Transverse colon (tissue), 4 donors: ENCODE results near the gene GADD45G. TPM values are rescaled to one million over a fixed set of nuclear protein-coding genes. Genes with fewer than 3 reads are reported as not detected.

Source experiments
- DNase-seq: peaks from one replicate; pipeline ENCODE4 v3.0.0-alpha.2; 2019
- H3K27ac ChIP-seq, 4 donors: fragments of 200-600 bp; sonication (generic); 2 replicates each; pipeline ENCODE4 v1.5.1; 2016 to 2018; ENCODE audit warnings: inconsistent platforms in 4 of 4
- H3K27me3 ChIP-seq: fragments of 200-600 bp; sonication (generic); 2 replicates; pipeline ENCODE4 v1.5.1; 2017; ENCODE audit warnings: inconsistent platforms
- H3K36me3 ChIP-seq, 4 donors: fragments of 200-600 bp; sonication (generic); 2 replicates each; pipeline ENCODE4 v1.5.1; 2017 to 2019; ENCODE audit warnings: inconsistent platforms in 4 of 4
- H3K4me1 ChIP-seq, 4 donors: fragments of 200-600 bp; sonication (generic); 2 replicates each; pipeline ENCODE4 v1.5.1; 2017 to 2020; ENCODE audit warnings: inconsistent platforms in 4 of 4
- H3K4me3 ChIP-seq, 4 donors: fragments of 200-600 bp; sonication (generic); 1 replicate in 1 of 4; 2 replicates in 3 of 4; pipeline versions ENCODE4 v1.5.1 to v1.6.1; 2017 to 2019; ENCODE audit warnings: inconsistent platforms in 4 of 4
- H3K9me3 ChIP-seq, 2 donors: fragments of 200-600 bp; sonication (generic); 2 replicates each; pipeline ENCODE4 v1.5.1; 2017 to 2019; ENCODE audit warnings: inconsistent platforms in 2 of 2
- CTCF ChIP-seq, 5 experiments: fragments of 200-600 bp in 3 of 5; fragments of 450-650 bp in 2 of 5; sonication (generic) in 3 of 5; IDR thresholded peaks; 1 replicate in 2 of 5; 2 replicates in 3 of 5; pipeline ENCODE4 v1.5.1; 2016 to 2017; ENCODE audit warnings: antibody characterized with exemption in 5 of 5, inconsistent platforms in 3 of 5, mild to moderate bottlenecking in 2 of 5, moderate library complexity in 1 of 5
- EP300 ChIP-seq: sonication (generic); formaldehyde crosslinking; IDR thresholded peaks from one replicate; pipeline ENCODE4 v1.6.1; 2017; ENCODE audit warnings: antibody characterized with exemption, low read depth
- POLR2A ChIP-seq: fragments of 450-650 bp; IDR thresholded peaks from one replicate; pipeline ENCODE4 v1.6.1; 2016; ENCODE audit warnings: antibody characterized with exemption, mild to moderate bottlenecking, moderate library complexity
- POLR2AphosphoS5 ChIP-seq, 3 donors: sonication (generic); formaldehyde crosslinking; IDR thresholded peaks; one replicate each; pipeline ENCODE4 v1.6.1; 2016; ENCODE audit warnings: antibody characterized with exemption in 3 of 3
- WGBS, 2 donors: methylation state at CpG; one replicate each; pipeline ENCODE4 v1.1.5; 2018; ENCODE audit warnings: low coverage in 1 of 2; 5-methylcytosine and 5-hydroxymethylcytosine counted together
- in situ Hi-C, 4 donors: fragments of 200-750 bp; cut with MboI; loops; one replicate each; pipeline versions ENCODE4 v1.15.0 to v1.15.1; 2017; ENCODE audit warnings: low sequenced_read_pairs in 3 of 4, low pct_ligation_motif_present in 1 of 4, low pct_unique_long_range_greater_than_20kb in 1 of 4
- intact Hi-C: fragments of 100-400 bp; cut with DNase I; formaldehyde crosslinking; loops from one replicate; pipeline ENCODE4 v1.15.1; 2023; ENCODE audit warnings: low total_unique reads
- total RNA-seq, 4 donors: library from RNA; depleted of rRNA; stranded (reverse); fragments of >200 nt; gene quantifications; one replicate each; pipeline ENCODE4 v1.1.0, GENCODE V29; 2016

GADD45G gene
- total RNA-seq, 4 donors from 2014 or later: 8.4 to 12.7 (median 10.3) TPM

GRCh38 chr9:89564346-89564878 is 40.4 kb upstream of the GADD45G start:
- 62 to 100% methylated on average over 1 to 14 of the region's 14 CpGs for WGBS, 2 donors
- Histone ChIP-seq H3K36me3 (no peaks in the 10 kb centered on the region), H3K4me3 (no peak overlapping the region), H3K27ac (no peak overlapping the region), H3K27me3 (no peaks in the 10 kb centered on the region), H3K4me1 (no peaks in the 10 kb centered on the region), H3K9me3 (peaks cover 0 to 3% of the 10 kb centered on the region in 2 donors)
- intact Hi-C loops: no loop called here
- in situ Hi-C loops: no loop called here
- DNase-seq: no peak
- TF ChIP-seq EP300: no peak

GRCh38 chr9:89567649-89568048 is 37.2 kb upstream of the GADD45G start:
- no peak overlapping the region for H3K4me3 ChIP-seq
- 85 to 95% methylated on average over 2 of the region's 2 CpGs for WGBS, 2 donors
- TF ChIP-seq POLR2AphosphoS5 (IDR thresholded peaks at IDR 0.05) (no peak), POLR2A (no peak), EP300 (no peak), CTCF (IDR thresholded peaks at IDR 0.05) (no peak)

GRCh38 chr9:89574309-89574708 is 30.5 kb upstream of the GADD45G start:
- in situ Hi-C loops (no loop called here), intact Hi-C loops (loop anchor here (10.0 kb wide), 1 partner anchor 1300 kb away; no protein-coding TSS in a partner anchor)
- no peak for DNase-seq
- Histone ChIP-seq H3K27ac (no peak overlapping the region), H3K4me3 (no peak overlapping the region), H3K36me3 (no peaks in the 10 kb centered on the region), H3K9me3 (peaks cover 0 to 3% of the 10 kb centered on the region in 2 donors), H3K4me1 (no peaks in the 10 kb centered on the region), H3K27me3 (peaks cover 20% of the 10 kb centered on the region)
- TF ChIP-seq POLR2A: no peak
- TF ChIP-seq EP300: no peak
- no peak for TF ChIP-seq CTCF (IDR thresholded peaks at IDR 0.05)
- no peak for TF ChIP-seq POLR2AphosphoS5 (IDR thresholded peaks at IDR 0.05)
- WGBS, 2 donors: 51 to 69% methylated on average over 2 to 4 of the region's 4 CpGs

More at GRCh38 chr9:89567649-89568048, 37.2 kb upstream of the GADD45G start:
- Histone ChIP-seq H3K27me3 (peaks cover 8% of the 10 kb centered on the region), H3K27ac (no peak overlapping the region), H3K9me3 (peaks cover 0 to 3% of the 10 kb centered on the region in 2 donors), H3K36me3 (no peaks in the 10 kb centered on the region), H3K4me1 (no peaks in the 10 kb centered on the region)
- intact Hi-C loops: no loop called here
- in situ Hi-C loops: no loop called here
- DNase-seq: no peak

GRCh38 chr9:89576404-89576839 is 28.4 kb upstream of the GADD45G start:
- 15 to 27% methylated on average over 4 of the region's 4 CpGs for WGBS, 2 donors
- Histone ChIP-seq H3K9me3 (peaks cover 0 to 3% of the 10 kb centered on the region in 2 donors), H3K36me3 (no peaks in the 10 kb centered on the region), H3K27me3 (peaks cover 20% of the 10 kb centered on the region), H3K4me1 (no peaks in the 10 kb centered on the region), H3K27ac (no peak overlapping the region), H3K4me3 (no peak overlapping the region)
- in situ Hi-C loops (loop anchor here (25.0 kb wide), 3 partner anchors 1061 to 1286 kb away; partner anchors contain the start of gene DIRAS2 (in 1 of the 4)), intact Hi-C loops (loop anchor here (10.0 kb wide), 1 partner anchor 1298 kb away; no protein-coding TSS in a partner anchor)
- no peak for DNase-seq
- TF ChIP-seq CTCF (IDR thresholded peaks at IDR 0.05) (peak; percentile 64 to 86 (median 75)), EP300 (no peak)
